ENCODE measurements around the gene MICALL2.

DNA sequence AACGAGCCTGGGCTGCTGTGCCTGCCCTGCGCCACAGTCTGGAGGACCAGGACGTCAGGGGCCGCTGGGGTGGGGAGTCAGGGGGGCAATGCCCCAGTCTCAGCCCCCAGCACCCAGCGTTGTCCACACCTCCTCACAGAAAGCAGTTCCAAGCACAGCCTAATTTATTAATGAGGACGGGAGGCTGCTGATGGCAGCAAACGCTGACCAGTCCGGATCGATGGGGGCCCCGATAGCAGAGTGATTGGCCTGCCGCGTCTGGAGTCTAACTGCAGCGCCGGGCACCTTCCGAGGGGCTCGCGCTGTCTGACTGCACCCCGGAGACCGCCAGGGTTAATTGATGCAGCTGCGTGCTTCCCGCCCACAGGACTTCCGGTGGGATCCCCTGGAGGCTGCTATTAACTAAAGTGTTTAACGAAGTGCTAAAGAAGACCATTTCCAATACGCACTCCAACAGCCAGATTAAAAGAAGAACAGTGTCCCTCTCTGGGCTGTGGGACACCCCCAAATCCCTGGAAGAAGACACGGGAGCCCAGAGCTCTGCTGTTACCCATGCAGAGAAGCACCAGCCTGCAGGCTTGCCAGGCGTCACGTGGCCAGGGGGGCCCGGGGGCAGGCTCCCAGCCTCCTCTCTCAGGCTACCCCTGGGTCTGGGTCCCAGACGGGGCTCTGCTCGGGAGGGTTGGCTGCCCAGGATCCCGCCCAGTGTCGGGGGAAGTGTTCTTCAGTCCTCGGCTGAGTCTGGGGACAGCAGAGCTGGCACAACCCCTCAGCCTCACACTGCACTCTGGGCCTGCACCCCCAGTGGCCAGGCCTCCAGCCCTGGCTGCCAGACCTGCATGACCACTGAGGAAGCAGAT, 63.8 kb downstream of the MICALL2 start:
- TF ChIP-seq POLR2AphosphoS5 (IDR thresholded peaks at IDR 0.05; ENCODE audit: borderline replicate concordance, low read depth, low read length) (peak; percentile 42; the same call in 1 of the 2 replicates), FOXP2 (optimal IDR thresholded peaks at IDR 0.05; ENCODE audit: control extremely low read depth, extremely low read length, insufficient read depth) (no peak), EZH2 (IDR thresholded peaks at IDR 0.05) (no peak)

Data from SK-N-MC (cell line).